ENCODE results near the gene RFFL.

Gene RFFL

GRCh38 chr17:35073991-35074627, 10.6 kb upstream of the RFFL start:
- no peak overlapping the region for H3K4me3 Mint-ChIP-seq
- intact Hi-C loops (cut with micrococcal nuclease), result no loop called here
- H3K36me3 Mint-ChIP-seq (ENCODE audit: low read depth), result peaks cover 6% of the 10 kb centered on the region
- no peaks in the 10 kb centered on the region for H3K27me3 Mint-ChIP-seq
- no peak overlapping the region for H3K27ac Mint-ChIP-seq
- H3K9me3 Mint-ChIP-seq, result no peaks in the 10 kb centered on the region
- peaks cover 51% of the 10 kb centered on the region for H3K4me1 Mint-ChIP-seq (ENCODE audit: low read depth)

GRCh38 chr17:35073183-35073790, 9.8 kb upstream of the RFFL start:
- no peak overlapping the region for H3K27ac Mint-ChIP-seq
- intact Hi-C loops (cut with micrococcal nuclease), result no loop called here
- H3K27me3 Mint-ChIP-seq, result no peaks in the 10 kb centered on the region
- H3K4me3 Mint-ChIP-seq, result no peak overlapping the region
- H3K36me3 Mint-ChIP-seq (ENCODE audit: low read depth), result peaks cover 6% of the 10 kb centered on the region
- peaks cover 59% of the 10 kb centered on the region for H3K4me1 Mint-ChIP-seq (ENCODE audit: low read depth)
- H3K9me3 Mint-ChIP-seq, result no peaks in the 10 kb centered on the region

DNA sequence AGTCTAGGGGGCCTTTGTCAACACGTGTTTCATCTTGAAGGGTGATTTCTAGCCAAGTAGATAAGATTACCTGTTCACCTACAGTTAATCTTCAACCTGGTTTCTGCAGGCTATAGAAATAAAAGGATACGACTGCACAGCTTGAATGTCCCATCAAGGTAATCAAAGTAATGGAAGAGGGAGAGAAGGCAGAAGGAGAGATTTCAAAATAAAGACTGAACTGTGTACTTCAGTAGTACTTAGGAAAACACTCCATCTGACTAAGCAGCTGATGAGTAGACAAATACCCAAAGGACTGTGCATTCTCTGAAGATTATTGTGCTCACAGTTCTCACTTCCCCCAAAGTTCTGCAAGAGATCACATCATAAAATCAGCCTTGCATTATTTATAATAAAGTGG, 5.8 kb upstream of the RFFL start:
- H3K4me1 Mint-ChIP-seq (ENCODE audit: low read depth), result peaks cover 66% of the 10 kb centered on the region
- no peaks in the 10 kb centered on the region for H3K9me3 Mint-ChIP-seq
- intact Hi-C loops (cut with micrococcal nuclease), result no loop called here
- H3K27me3 Mint-ChIP-seq, result no peaks in the 10 kb centered on the region
- H3K27ac Mint-ChIP-seq, result peak overlapping the region; percentile 74
- H3K4me3 Mint-ChIP-seq, result no peak overlapping the region
- peaks cover 6% of the 10 kb centered on the region for H3K36me3 Mint-ChIP-seq (ENCODE audit: low read depth)

- intact Hi-C loops (cut with micrococcal nuclease), result no loop called here
- Mint-ChIP-seq H3K9me3 (no peaks in the 10 kb centered on the region), H3K4me1 (ENCODE audit: low read depth) (peaks cover 63% of the 10 kb centered on the region), H3K36me3 (ENCODE audit: low read depth) (peaks cover 6% of the 10 kb centered on the region), H3K27me3 (no peaks in the 10 kb centered on the region), H3K4me3 (no peak overlapping the region), H3K27ac (peak overlapping the region; percentile 74)
These were observed 4.7 kb upstream of the RFFL start for GRCh38 chr17:35068249-35068648.

DNA sequence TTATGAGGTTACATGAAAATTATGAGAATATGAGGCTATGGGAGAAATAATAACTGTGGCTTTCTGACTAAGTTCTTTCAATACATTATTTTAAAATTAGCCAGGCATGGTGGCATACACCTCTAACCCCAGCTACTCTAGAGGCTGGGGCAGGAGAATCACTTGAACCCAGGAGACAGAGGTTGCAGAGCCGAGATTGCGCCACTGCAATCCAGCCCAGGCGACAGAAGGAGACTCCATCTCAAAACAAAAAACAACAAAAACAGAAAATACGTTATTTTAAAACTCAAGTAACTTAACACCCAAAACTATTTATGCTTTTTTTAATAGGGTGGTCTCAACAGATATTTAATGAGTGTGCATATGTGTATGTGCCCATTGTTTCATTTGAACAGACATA, 2.4 kb upstream of the RFFL start:
- intact Hi-C loops (cut with micrococcal nuclease), result no loop called here
- peaks cover 20% of the 10 kb centered on the region for H3K36me3 Mint-ChIP-seq (ENCODE audit: low read depth)
- H3K27ac Mint-ChIP-seq, result peak overlapping the region; percentile 90
- peaks cover 68% of the 10 kb centered on the region for H3K4me1 Mint-ChIP-seq (ENCODE audit: low read depth)
- no peak overlapping the region for H3K4me3 Mint-ChIP-seq
- no peaks in the 10 kb centered on the region for H3K9me3 Mint-ChIP-seq
- H3K27me3 Mint-ChIP-seq, result no peaks in the 10 kb centered on the region

- Mint-ChIP-seq H3K36me3 (ENCODE audit: low read depth) (peaks cover 30% of the 10 kb centered on the region), H3K27me3 (no peaks in the 10 kb centered on the region), H3K9me3 (no peaks in the 10 kb centered on the region), H3K4me1 (ENCODE audit: low read depth) (peaks cover 65% of the 10 kb centered on the region), H3K27ac (peak overlapping the region; percentile 90), H3K4me3 (peak overlapping the region; percentile 37)
- intact Hi-C loops (cut with micrococcal nuclease), result no loop called here
These were observed 1.2 kb upstream of the RFFL start for GRCh38 chr17:35064516-35065215.

DNA sequence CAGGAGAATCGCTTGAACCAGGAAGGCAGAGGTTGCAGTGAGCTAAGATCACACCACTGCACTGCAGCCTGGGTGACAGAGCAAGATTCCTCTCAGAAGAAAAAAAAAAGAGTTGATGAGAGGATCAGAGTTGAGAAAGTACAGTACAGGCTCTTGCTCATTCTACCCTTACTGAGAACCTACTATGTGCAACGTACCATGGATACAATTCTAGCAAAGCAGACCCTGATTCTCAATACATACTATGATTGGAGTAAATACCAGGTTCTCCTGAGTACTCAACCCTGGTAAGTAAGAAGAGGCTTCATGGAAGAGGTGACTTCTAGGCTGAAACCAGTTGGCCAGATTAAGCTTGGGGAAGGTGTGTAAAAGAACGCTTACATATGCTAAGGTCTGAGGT, 1.2 kb downstream of the RFFL start:
- Mint-ChIP-seq H3K4me1 (ENCODE audit: low read depth) (peaks cover 51% of the 10 kb centered on the region), H3K27me3 (no peaks in the 10 kb centered on the region), H3K4me3 (peak overlapping the region; percentile 67), H3K36me3 (ENCODE audit: low read depth) (peaks cover 48% of the 10 kb centered on the region), H3K27ac (peak overlapping the region; percentile 90), H3K9me3 (no peaks in the 10 kb centered on the region)
- intact Hi-C loops (cut with micrococcal nuclease), result no loop called here

- Mint-ChIP-seq H3K27ac (peak overlapping the region; percentile 23), H3K27me3 (no peaks in the 10 kb centered on the region), H3K36me3 (ENCODE audit: low read depth) (peaks cover 59% of the 10 kb centered on the region), H3K4me3 (no peak overlapping the region), H3K9me3 (no peaks in the 10 kb centered on the region), H3K4me1 (ENCODE audit: low read depth) (peaks cover 52% of the 10 kb centered on the region)
- intact Hi-C loops (cut with micrococcal nuclease), result no loop called here
These were observed 6.1 kb downstream of the RFFL start for GRCh38 chr17:35057332-35057915.

DNA sequence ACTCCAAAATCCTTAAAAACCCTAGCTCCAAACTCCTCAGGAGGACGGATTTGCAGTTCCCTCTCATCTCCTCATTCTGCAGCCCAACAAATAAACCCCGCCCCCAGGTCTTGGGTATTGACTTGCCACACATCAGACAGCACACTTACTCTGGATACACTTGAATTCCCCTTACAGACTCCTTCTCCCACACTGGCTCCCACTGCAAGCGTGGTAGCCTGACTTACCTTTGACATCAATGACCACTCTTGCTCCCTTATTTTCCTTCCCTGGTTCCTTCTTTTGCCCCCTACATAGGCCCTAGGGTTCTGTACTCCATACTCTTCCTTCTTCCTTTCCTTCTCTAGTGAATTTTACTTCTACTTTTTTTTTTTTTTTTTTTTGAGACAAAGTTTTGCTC, 7.5 kb downstream of the RFFL start:
- H3K27ac Mint-ChIP-seq, result peak overlapping the region; percentile 15
- H3K36me3 Mint-ChIP-seq (ENCODE audit: low read depth), result peaks cover 45% of the 10 kb centered on the region
- intact Hi-C loops (cut with micrococcal nuclease), result no loop called here
- H3K4me3 Mint-ChIP-seq, result no peak overlapping the region
- H3K4me1 Mint-ChIP-seq (ENCODE audit: low read depth), result peaks cover 58% of the 10 kb centered on the region
- no peaks in the 10 kb centered on the region for H3K27me3 Mint-ChIP-seq
- no peaks in the 10 kb centered on the region for H3K9me3 Mint-ChIP-seq

DNA sequence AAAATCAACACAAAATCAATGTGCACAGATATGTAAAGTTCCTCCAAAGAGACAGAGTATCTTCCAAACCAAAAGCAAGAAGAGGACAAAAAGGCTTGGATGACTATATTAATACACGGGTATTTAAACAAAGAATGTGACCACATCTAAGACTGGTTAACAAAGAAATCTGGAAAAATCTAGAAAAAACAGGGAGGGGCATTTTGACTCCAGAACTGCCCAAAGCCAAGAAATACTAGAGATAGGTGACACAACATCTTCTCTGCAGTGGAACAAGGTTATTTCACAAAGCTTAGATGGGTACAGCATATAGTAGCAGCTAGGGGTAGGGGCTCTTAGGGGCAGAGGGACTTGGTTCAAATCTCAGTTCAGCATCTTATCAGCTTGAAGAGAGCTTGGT, 10.3 kb downstream of the RFFL start:
- H3K9me3 Mint-ChIP-seq, result no peaks in the 10 kb centered on the region
- intact Hi-C loops (cut with micrococcal nuclease), result loop anchor here (5.0 kb wide), 1 partner anchor 34 kb away; no protein-coding TSS in a partner anchor
- H3K27ac Mint-ChIP-seq, result peak overlapping the region; percentile 76
- peaks cover 76% of the 10 kb centered on the region for H3K4me1 Mint-ChIP-seq (ENCODE audit: low read depth)
- peaks cover 38% of the 10 kb centered on the region for H3K36me3 Mint-ChIP-seq (ENCODE audit: low read depth)
- H3K4me3 Mint-ChIP-seq, result no peak overlapping the region
- H3K27me3 Mint-ChIP-seq, result no peaks in the 10 kb centered on the region

DNA sequence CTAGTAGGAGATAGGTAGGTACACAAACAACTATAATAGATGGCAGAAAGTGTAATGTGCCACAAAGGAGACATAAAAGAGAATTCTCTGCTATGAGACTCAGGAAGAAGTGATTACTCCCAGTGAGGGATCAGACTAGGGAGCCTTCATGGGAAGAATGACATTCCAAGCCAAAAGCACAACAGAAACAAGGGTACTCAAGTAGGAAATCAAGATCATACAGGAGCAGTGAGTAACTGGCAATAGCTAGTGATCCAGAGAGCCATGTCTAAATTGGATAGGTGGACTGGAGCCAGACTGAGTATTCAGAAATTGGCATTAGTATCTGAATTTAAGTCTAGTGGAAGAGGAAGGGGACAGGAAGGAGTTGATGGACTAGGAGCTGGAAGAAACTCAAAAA, 10.7 kb downstream of the RFFL start:
- H3K4me1 Mint-ChIP-seq (ENCODE audit: low read depth), result peaks cover 75% of the 10 kb centered on the region
- no peaks in the 10 kb centered on the region for H3K9me3 Mint-ChIP-seq
- peak overlapping the region; percentile 76 for H3K27ac Mint-ChIP-seq
- H3K4me3 Mint-ChIP-seq, result no peak overlapping the region
- intact Hi-C loops (cut with micrococcal nuclease), result loop anchor here (5.0 kb wide), 1 partner anchor 35 kb away; no protein-coding TSS in a partner anchor
- peaks cover 34% of the 10 kb centered on the region for H3K36me3 Mint-ChIP-seq (ENCODE audit: low read depth)
- H3K27me3 Mint-ChIP-seq, result no peaks in the 10 kb centered on the region

- peak overlapping the region; percentile 7 for H3K4me3 Mint-ChIP-seq
- H3K36me3 Mint-ChIP-seq (ENCODE audit: low read depth), result peaks cover 28% of the 10 kb centered on the region
- no peaks in the 10 kb centered on the region for H3K9me3 Mint-ChIP-seq
- peak overlapping the region; percentile 76 for H3K27ac Mint-ChIP-seq
- intact Hi-C loops (cut with micrococcal nuclease), result loop anchor here (5.0 kb wide), 1 partner anchor 35 kb away; no protein-coding TSS in a partner anchor
- no peaks in the 10 kb centered on the region for H3K27me3 Mint-ChIP-seq
- H3K4me1 Mint-ChIP-seq (ENCODE audit: low read depth), result peaks cover 70% of the 10 kb centered on the region
These were observed 11.3 kb downstream of the RFFL start for GRCh38 chr17:35052241-35052610.

DNA sequence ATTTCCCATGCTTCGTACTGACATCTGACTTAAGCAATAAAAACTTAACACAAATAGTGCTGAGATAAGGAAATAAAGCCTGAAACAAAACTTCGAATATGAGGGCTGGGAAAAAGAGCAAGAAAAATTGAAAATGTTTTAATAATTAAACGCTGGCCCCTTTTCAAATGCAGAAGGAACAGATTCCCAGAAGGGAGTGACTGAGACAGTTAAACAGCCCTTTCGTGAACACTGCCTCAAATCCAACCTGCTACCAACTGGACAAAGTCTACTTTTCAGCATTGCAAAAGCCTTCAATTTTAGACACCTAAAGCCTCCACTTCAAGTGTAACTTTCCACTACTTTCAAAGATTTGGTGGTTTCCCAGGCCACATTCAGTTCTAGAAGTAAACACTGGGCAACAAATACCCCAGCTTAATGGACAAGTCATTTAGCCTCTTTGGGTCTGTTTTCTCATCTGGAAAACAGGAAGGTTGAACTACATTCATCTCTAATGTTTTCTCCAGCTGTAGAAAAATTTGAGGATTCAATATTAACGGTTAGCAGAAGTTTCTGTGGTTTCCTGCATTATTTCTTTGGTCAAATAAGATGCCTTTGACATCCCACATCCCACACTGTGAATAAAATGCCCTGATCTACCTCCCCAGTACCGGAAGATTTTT, 11.8 kb downstream of the RFFL start:
- no peaks in the 10 kb centered on the region for H3K9me3 Mint-ChIP-seq
- H3K4me1 Mint-ChIP-seq (ENCODE audit: low read depth), result peaks cover 72% of the 10 kb centered on the region
- peak overlapping the region; percentile 76 for H3K27ac Mint-ChIP-seq
- H3K4me3 Mint-ChIP-seq, result peak overlapping the region; percentile 60
- intact Hi-C loops (cut with micrococcal nuclease), result loop anchor here (5.0 kb wide), 1 partner anchor 36 kb away; no protein-coding TSS in a partner anchor
- H3K27me3 Mint-ChIP-seq, result no peaks in the 10 kb centered on the region
- peaks cover 26% of the 10 kb centered on the region for H3K36me3 Mint-ChIP-seq (ENCODE audit: low read depth)

Data from dendritic cell treated with granulocyte-macrophage colony-stimulating factor and Interleukin-4, amounts not matched to agents 40 ng/mL and 50 ng/mL, for 4 days (primary cell).